Mesothelial cell of epicardium (in vitro differentiated cells): Measurements from ENCODE around the gene SLC16A10. TPM values are rescaled to one million over a fixed set of nuclear protein-coding genes. Genes with fewer than 3 reads are reported as not detected.
A peak's percentile ranks its signal among the peaks of the same experiment; 100 is the strongest.
"Not testable (repeated sequence)": the region's sequence is repeated elsewhere in the genome, so short reads cannot be mapped to it uniquely, and the experiment has no call there.

Source experiments
- DNase-seq, 2 experiments: peaks; one replicate each; pipeline ENCODE4 v3.0.0; 2021; ENCODE audit warnings: low spot score in 2 of 2; ENCODE audit not compliant: unreplicated experiment in 2 of 2
- H3K27ac Mint-ChIP-seq: 2 replicates; pipeline ENCODE4 v1.8.0; 2021; ENCODE audit warnings: mixed read lengths
- H3K27me3 Mint-ChIP-seq: 2 replicates; pipeline ENCODE4 v1.8.0; 2021; ENCODE audit warnings: low read depth, mixed read lengths
- H3K36me3 Mint-ChIP-seq: 2 replicates; pipeline ENCODE4 v1.8.0; 2021; ENCODE audit warnings: mixed read lengths
- H3K4me1 Mint-ChIP-seq: 2 replicates; pipeline ENCODE4 v1.8.0; 2021; ENCODE audit warnings: mixed read lengths
- H3K4me3 Mint-ChIP-seq: 2 replicates; pipeline ENCODE4 v1.8.0; 2021; ENCODE audit warnings: mild to moderate bottlenecking, moderate library complexity, mixed read lengths
- H3K9me3 Mint-ChIP-seq: 2 replicates; pipeline ENCODE4 v1.8.0; 2021; ENCODE audit warnings: mixed read lengths
- CTCF ChIP-seq: fragments of 200-600 bp; sonication (generic); IDR thresholded peaks from one replicate; pipeline ENCODE4 v1.5.0; 2021; ENCODE audit warnings: antibody characterized with exemption; ENCODE audit not compliant: unreplicated experiment
- total RNA-seq: library from RNA; stranded (reverse); gene quantifications from 3 replicates; pipeline ENCODE4 v1.2.1, GENCODE V29; 2021

Gene SLC16A10
- total RNA-seq, 1 donor from 2014 or later: 18.0 TPM

GRCh38 chr6:111254004-111254778 is 166.9 kb downstream of the SLC16A10 start:
- Mint-ChIP-seq H3K27ac (no peak overlapping the region), H3K4me3 (no peak overlapping the region)

DNA sequence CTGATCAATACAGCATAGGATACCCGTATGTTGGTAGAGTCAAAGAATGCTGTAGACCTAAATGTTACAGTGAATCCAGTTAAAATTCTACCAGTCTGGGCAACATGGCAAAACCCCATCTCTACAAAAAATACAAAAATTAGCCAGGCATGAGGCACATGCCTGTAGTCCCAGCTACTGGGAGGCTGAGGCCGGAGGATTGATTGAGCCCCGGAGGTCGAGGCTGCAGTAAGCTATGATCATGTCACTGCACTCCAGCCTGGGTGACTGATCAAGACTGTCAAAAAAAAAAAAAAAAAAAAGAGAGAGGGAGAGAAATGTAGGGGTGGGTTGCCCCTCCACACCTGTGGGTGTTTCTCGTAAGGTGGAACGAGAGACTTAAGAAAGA is 167.5 kb downstream of the SLC16A10 start:
- Mint-ChIP-seq H3K27me3 (peaks cover 27% of the 10 kb centered on the region), H3K4me3 (no peak overlapping the region), H3K36me3 (no peaks in the 10 kb centered on the region), H3K27ac (no peak overlapping the region), H3K9me3 (no peaks in the 10 kb centered on the region), H3K4me1 (peaks cover 9% of the 10 kb centered on the region)
- DNase-seq: no peak
- TF ChIP-seq CTCF: no peak

More at GRCh38 chr6:111254004-111254778, 166.9 kb downstream of the SLC16A10 start:
- Mint-ChIP-seq H3K27me3 (peaks cover 27% of the 10 kb centered on the region), H3K9me3 (no peaks in the 10 kb centered on the region), H3K4me1 (peaks cover 6% of the 10 kb centered on the region), H3K36me3 (no peaks in the 10 kb centered on the region)
- no peak for DNase-seq
- TF ChIP-seq CTCF: no peak

GRCh38 chr6:111255838-111256237 is 168.5 kb downstream of the SLC16A10 start:
- H3K9me3 Mint-ChIP-seq, DNase-seq, H3K4me3 Mint-ChIP-seq, H3K36me3 Mint-ChIP-seq, H3K27ac Mint-ChIP-seq: not testable (repeated sequence)
- Mint-ChIP-seq H3K4me1 (peaks cover 19% of the 10 kb centered on the region), H3K27me3 (peaks cover 27% of the 10 kb centered on the region)

- H3K4me3 Mint-ChIP-seq: no peak overlapping the region
- H3K27ac Mint-ChIP-seq: no peak overlapping the region
Measured at GRCh38 chr6:111256646-111257045, 169.3 kb downstream of the SLC16A10 start.

GRCh38 chr6:111258010-111258409 is 170.7 kb downstream of the SLC16A10 start:
- H3K4me1 Mint-ChIP-seq: peaks cover 22% of the 10 kb centered on the region
- no peak for TF ChIP-seq CTCF
- H3K27ac Mint-ChIP-seq: no peak overlapping the region
- peaks cover 27% of the 10 kb centered on the region for H3K27me3 Mint-ChIP-seq
- no peak overlapping the region for H3K4me3 Mint-ChIP-seq
- H3K36me3 Mint-ChIP-seq: no peaks in the 10 kb centered on the region
- DNase-seq: no peak
- no peaks in the 10 kb centered on the region for H3K9me3 Mint-ChIP-seq

More at GRCh38 chr6:111256646-111257045, 169.3 kb downstream of the SLC16A10 start:
- H3K27me3 Mint-ChIP-seq: peaks cover 27% of the 10 kb centered on the region
- H3K9me3 Mint-ChIP-seq: no peaks in the 10 kb centered on the region
- peaks cover 22% of the 10 kb centered on the region for H3K4me1 Mint-ChIP-seq
- no peak for TF ChIP-seq CTCF
- no peaks in the 10 kb centered on the region for H3K36me3 Mint-ChIP-seq
- DNase-seq: no peak

DNA sequence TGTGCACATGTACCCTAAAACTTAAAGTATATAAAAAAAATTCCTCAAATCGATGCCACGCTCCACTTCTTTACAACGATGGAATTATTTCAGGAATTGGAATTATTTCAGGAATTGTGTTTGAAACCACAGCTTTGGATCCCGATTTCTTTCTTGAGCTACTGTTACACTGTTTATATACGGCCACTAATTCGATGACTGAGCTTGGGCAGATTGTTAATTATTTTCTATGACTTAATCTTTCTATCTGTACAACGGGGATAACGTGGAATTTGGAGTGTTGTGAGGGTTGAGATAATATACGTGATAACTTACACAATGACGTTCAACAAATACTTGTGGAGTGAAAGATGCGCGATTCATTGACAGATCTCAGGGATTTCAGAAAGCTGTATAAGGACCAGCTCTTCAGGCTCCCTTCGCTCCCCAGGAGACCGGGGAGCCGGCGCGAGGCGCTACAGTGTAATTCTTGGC is 171.3 kb downstream of the SLC16A10 start:
- H3K36me3 Mint-ChIP-seq: peaks cover 1% of the 10 kb centered on the region
- no peak for TF ChIP-seq CTCF
- H3K27ac Mint-ChIP-seq: peak overlapping the region; percentile 54
- DNase-seq: no peak
- H3K4me3 Mint-ChIP-seq: peak overlapping the region; percentile 72
- peaks cover 22% of the 10 kb centered on the region for H3K27me3 Mint-ChIP-seq
- no peaks in the 10 kb centered on the region for H3K9me3 Mint-ChIP-seq
- H3K4me1 Mint-ChIP-seq: peaks cover 22% of the 10 kb centered on the region
